NCI-H345 treated with DMSO at 0.1 percent for 48 hours (cell line): Measurements from ENCODE around the gene CHRNG.
"Not testable (repeated sequence)": the region's sequence is repeated elsewhere in the genome, so short reads cannot be mapped to it uniquely, and the experiment has no call there.

ENCODE experiments used
- DNase-seq: peaks from one replicate; lab custom pipeline; 2025; ENCODE audit not compliant: unreplicated experiment; lab: John Stamatoyannopoulos, UW

Gene CHRNG

GRCh38 chr2:232543491-232543890, 4.0 kb downstream of the CHRNG start:
- no peak for DNase-seq

DNA sequence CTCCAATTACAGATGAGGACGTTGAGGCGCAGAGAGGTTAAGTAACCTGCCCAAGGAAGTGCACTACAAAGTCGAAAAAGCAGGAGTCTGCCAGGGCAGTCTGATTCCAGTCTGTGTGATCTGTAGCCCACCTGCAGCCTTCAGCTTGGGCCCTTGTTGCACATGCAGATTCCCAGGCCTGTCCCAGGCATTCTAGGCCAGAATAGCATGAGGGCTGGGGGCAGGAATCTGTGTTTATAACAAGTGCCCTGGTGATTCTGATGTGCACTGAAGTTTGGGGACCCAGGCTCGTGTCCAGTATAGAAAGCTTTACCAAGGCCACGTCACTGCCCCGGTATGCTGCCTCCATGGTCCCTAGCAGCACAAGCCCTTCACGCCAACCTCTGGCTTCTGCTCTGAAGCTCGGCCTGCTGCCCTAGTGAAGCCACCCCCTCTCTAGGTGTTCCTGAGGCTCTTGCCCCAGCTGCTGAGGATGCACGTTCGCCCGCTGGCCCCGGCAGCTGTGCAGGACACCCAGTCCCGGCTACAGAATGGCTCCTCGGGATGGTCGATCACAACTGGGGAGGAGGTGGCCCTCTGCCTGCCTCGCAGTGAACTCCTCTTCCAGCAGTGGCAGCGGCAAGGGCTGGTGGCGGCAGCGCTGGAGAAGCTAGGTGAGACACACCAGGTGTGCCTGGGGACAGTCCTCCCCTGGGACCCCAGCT, 4.6 kb downstream of the CHRNG start:
- no peak for DNase-seq

- DNase-seq: no peak
These were observed 5.2 kb downstream of the CHRNG start for GRCh38 chr2:232544674-232545073.

GRCh38 chr2:232545511-232546375, 6.3 kb downstream of the CHRNG start:
- DNase-seq: no peak

DNA sequence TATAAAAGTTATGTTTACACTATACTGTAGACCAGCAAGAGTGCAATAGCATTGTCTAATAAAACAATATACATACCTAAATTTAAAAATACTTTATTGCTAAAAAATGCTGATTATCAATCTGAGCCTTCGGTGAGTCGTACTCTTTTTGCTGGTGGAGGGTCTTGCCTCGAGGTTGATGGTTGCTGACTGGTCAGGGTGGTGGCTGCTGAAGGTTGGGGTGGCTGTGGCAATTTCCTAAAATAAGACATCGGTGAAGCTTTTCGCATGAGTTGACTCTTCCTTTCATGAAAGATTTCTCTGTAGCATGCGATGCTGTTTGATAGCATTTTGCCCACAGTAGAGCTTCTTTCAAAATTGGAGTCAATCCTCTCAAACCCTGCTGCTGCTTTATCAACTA, 8.5 kb downstream of the CHRNG start:
- DNase-seq: no peak

DNA sequence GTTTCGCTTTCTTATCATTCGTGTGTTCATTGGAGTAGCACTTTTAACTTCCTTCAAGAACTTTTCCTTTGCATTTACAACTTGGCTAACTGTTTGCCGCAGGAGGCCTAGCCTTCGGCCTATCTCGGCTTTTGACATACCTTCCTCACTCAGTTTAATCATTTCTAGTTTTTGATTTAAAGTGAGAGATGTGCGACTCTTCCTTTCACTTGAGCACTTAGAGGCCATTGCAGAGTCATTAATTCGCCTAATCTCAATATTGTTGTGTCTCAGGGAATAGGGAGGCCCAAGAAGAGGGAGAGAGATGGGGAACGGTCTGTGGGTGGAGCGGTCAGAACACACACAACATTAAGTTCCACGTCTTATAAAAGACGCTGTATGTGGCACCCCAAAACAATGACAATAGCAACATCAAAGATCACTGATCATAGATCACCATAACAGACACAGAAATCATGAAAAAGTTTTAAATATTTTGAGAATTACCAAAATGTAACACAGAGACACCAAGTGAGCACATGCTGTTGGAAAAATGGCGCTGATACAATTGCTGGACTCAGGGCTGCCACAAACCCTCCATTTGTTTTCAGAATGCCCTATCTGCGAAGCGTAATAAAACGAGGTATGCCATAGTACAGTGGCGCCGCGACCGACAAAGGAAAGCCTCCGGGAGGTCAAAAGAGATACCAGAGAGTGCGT, 10.3 kb downstream of the CHRNG start:
- DNase-seq: no peak

GRCh38 chr2:232550354-232551249, 11.1 kb downstream of the CHRNG start, which contains the start of the genes EIF4E2 and TIGD1:
Gene EIF4E2 (plus strand): TSS chr2:232550689. CDS start chr2:232550725, 36 bp downstream.
Gene TIGD1 (minus strand): TSS chr2:232550557. CDS start chr2:232549882, 675 bp downstream.
- DNase-seq: peak; percentile 80

DNA sequence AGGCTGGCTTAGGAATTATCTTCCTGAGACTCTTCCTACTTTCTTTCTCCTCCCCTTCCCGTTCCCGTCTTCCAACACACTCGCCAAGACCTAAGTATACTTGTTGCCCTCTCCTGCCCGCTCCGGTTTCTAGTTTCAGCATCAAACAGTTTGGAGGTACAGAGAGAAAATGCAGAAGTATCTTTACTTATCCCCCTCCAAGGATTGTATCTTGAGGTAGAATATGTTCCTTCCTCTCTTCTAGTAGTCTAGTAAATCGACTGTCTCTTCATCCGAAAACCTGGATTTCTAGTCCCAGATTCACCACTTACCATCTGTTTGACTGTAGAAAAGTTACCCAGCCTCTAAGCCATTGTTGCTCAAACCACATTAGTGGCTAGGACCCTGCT, 11.8 kb downstream of the CHRNG start:
- DNase-seq: no peak

DNA sequence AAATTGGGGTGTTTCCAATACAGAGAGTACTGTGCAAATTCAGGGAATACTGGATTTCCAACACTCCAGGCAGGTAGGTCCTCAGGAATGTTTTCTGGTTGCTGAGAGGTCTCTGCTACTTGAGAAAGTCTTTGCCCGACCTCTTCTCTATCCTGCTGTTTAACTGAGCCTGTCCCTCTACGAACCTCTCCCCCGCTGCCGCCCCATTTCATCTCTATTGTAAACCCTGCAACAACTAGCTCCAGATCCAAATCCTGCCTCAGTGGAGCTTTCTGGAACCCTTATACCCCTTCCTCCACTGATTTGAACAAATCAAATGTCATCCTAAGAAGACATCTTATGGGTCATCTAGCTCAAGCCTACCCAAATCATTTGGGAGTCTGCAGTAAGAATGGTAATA, 12.3 kb downstream of the CHRNG start:
- DNase-seq: no peak

GRCh38 chr2:232556426-232556825, 16.9 kb downstream of the CHRNG start:
- DNase-seq: no peak

- no peak for DNase-seq
These were observed 23.1 kb downstream of the CHRNG start for GRCh38 chr2:232562515-232563151.

GRCh38 chr2:232563580-232563979, 24.1 kb downstream of the CHRNG start:
- DNase-seq: no peak

GRCh38 chr2:232567721-232568120, 28.2 kb downstream of the CHRNG start:
- no peak for DNase-seq

- no peak for DNase-seq
These were observed 28.7 kb downstream of the CHRNG start for GRCh38 chr2:232568161-232568560.

DNA sequence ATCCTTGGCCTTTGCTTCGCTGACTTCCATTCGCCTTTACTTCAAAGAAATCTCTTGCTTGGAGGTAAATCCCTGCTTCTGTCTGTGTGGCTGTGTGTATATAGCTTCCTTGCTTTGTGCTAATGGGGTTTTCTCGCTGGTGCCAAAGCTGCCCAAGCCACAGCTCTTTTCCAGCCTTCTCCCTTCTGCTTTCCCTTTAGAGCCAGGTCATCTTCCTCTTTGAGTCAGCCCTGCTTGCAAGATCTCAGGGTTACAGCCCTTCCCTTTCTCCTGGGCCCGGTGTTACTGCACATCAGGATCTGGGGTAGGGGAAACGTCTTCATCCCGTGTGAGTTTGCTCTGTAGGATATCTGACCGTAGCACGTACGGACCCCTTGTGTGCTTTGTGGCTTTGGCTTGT, 30.0 kb downstream of the CHRNG start:
- DNase-seq: no peak

DNA sequence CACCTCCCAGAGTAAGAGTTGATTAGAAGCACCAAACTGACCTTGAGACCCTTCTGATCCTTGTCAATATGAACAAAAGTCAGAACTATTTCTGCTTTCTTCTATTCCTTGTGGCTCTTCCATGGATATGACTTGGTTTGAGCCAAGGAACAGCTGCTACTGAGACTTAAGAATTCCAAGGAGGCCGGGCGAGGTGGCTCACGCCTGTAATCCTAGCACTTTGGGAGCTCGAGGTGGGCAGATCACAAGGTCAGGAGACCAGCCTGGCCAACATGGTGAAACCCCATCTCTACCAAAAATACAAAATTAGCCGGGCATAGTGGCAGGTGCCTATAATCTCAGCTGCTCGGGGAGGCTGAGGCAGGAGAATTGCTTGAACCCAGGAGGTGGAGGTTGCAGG, 31.0 kb downstream of the CHRNG start:
- DNase-seq: not testable (repeated sequence)

DNA sequence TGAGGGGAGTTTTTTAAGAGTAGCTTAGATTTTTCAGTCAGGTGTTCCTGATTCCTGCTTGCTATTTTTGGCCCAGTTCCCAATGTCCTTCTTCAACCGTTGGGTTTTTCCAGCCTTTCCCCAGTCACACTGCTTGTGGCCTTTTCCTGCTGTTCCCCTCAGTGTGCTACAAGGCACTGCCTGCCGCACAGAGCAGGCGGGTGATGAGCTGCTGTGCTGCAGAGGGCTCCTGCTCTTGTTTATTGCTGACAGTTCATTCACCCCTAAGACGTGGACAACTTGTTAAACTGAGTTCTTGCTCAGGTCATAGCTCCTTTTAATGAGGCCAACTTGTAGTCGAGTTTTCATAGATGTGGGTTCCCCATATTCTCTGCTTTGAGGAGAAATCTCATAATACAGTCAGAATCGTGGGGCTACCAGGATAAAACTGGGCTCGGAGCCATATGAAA, 31.6 kb downstream of the CHRNG start:
- no peak for DNase-seq

DNA sequence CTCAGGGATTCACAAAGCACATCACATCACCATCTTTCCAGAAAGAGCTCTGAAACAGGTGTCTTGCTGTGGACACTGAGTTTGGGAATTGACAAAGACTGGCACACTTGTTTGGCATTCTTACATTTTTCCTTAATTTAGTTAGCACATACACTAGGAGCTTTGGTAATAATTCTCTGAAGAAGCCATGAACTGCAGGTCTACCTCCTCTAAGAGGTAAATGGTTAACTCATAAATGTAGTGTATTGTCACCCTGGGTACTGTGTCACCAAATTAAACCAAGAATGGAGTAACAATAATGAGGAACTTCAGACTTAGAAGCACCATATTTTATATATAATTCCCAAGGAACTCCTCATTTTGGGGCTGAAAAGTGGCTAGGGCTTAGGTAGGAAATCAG, 33.5 kb downstream of the CHRNG start:
- DNase-seq: no peak

DNA sequence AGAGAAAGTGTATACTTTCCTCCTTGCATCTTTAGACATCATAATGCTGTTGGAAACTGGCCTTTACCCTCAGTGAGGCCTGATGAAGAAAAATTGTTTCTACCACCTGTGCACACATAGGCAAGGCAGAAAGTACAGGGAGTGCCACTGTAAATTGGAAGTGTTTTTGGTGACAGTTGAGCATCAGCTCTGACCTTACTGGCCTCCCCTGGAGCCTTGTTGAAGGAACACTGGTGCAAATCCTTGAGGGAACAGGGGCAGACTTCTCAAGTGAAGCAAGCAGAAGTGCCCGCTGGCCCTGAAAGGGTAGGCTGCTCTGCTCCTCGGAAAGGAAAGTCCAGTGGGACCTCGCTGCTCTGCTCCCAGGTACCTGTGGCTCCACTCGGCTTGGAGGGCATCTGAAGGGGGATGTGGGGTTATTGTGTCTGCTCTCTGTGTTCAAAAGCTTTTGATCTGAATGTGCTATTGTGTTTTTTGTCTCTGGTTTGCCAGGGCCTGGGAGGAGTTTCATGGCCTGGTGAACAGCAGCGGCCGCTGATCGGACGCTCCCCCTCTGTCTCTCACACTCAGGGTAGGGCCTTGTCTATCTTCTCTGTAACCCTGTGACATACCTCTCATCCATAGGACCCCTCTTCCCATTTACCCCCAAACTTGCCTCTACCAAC, 34.4 kb downstream of the CHRNG start:
- no peak for DNase-seq
